Erythroblast (primary cell): ENCODE results near the gene HNF4A.

Experiments
- GATA1 ChIP-seq: IDR thresholded peaks from 2 replicates; pipeline ENCODE4 v1.6.1; 2011; ENCODE audit warnings: low read depth, mild to moderate bottlenecking, control low read depth, low read length, moderate library complexity
- POLR2A ChIP-seq: IDR thresholded peaks from 2 replicates; pipeline ENCODE4 v1.6.1; 2011; ENCODE audit warnings: mild to moderate bottlenecking, low read length

DNA sequence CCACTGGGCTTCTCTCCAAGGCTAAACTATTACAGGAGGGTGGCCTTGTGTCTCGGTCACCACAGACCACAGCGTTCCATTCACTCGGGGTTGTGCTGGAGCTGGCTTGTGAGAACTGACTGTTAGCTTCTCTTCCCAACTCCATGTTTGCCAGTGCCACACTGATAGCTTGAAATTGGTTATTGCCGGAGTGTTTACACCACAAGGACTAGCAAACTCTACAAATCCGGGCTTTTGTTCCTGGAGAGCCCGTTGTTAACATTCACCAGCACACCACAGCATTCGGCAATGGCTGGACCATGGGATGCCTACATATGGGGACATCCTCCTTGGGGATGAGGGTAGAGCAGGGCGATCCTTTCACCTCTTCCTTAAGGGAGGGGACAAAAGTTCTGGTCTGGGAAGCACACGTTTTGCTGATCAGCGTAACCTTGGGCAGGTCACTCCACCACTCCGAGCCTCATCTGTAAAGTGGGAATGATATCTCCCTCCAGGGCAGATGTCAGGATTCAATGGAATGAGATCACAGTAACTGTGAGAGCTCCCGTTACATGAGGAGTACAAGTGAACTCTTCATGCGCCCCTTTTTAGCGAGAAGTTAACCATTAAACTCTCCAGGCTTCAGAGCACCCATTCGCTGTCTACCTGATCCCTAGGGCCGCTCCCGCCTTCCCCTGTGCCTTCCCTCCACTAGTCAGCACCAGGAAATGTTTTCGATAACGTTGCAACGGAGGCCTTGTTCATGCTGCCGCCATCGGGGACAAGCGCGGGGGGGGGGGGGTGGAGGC, 78.4 kb downstream of the HNF4A start:
- TF ChIP-seq POLR2A, result no peak
- TF ChIP-seq GATA1, result no peak
